Activated B cell treated with CpG ODN at 0.5 μM for 24 hours (primary cell): Measurements from ENCODE around the gene FASTK. TPM values are rescaled to one million over a fixed set of nuclear protein-coding genes. Genes with fewer than 3 reads are reported as not detected.
A peak's percentile ranks its signal among the peaks of the same experiment; 100 is the strongest.

ENCODE experiments used
- ATAC-seq: fragments of 200-7000 bp; cut with Tn5 transposase; one replicate; pipeline ENCODE4 v1.10.0; 2021; ENCODE audit warnings: low read depth, mild to moderate bottlenecking, moderate library complexity
- CTCF ChIA-PET: fragments of 350-600 bp; sonication (Branson Sonifier 250); formaldehyde crosslinking; loops from one replicate; lab custom pipeline; 2021; ENCODE audit warnings: antibody characterized with exemption; lab: Charles Lee
- POLR2A ChIA-PET: fragments of 350-600 bp; sonication (Branson Sonifier 250); formaldehyde crosslinking; loops from one replicate; lab custom pipeline; 2021; ENCODE audit warnings: antibody characterized with exemption; lab: Charles Lee
- DNase-seq: peaks from one replicate; pipeline ENCODE4 v3.0.0; 2022
- H3K27ac Mint-ChIP-seq: one replicate; pipeline ENCODE4 v1.8.0; 2020; ENCODE audit warnings: mixed read lengths
- H3K27me3 Mint-ChIP-seq: one replicate; pipeline ENCODE4 v1.8.0; 2021; ENCODE audit warnings: mixed read lengths
- H3K36me3 Mint-ChIP-seq: one replicate; pipeline ENCODE4 v1.8.0; 2021; ENCODE audit warnings: low read depth, mixed read lengths
- H3K4me1 Mint-ChIP-seq: one replicate; pipeline ENCODE4 v1.8.0; 2021; ENCODE audit warnings: mixed read lengths
- H3K4me3 Mint-ChIP-seq: one replicate; pipeline ENCODE4 v1.8.0; 2020; ENCODE audit warnings: mild to moderate bottlenecking, mixed read lengths
- H3K9me3 Mint-ChIP-seq: one replicate; pipeline ENCODE4 v1.8.0; 2020; ENCODE audit warnings: mixed read lengths
- CTCF ChIP-seq: fragments of 200-600 bp; IDR thresholded peaks from one replicate; pipeline ENCODE4 v1.8.0; 2022; ENCODE audit warnings: antibody characterized with exemption, mild to moderate bottlenecking
- intact Hi-C: fragments of 100-400 bp; cut with micrococcal nuclease; formaldehyde crosslinking; loops from one replicate; pipeline ENCODE4 v1.15.1; 2024
- total RNA-seq: library from RNA; stranded (reverse); gene quantifications from 2 replicates; pipeline ENCODE4 v1.2.3, GENCODE V29; 2022

The FASTK gene
- total RNA-seq, 1 donor from 2014 or later, result 103 TPM

GRCh38 chr7:151081170-151082101 lies 827 bp upstream of the FASTK start:
- no peak for TF ChIP-seq CTCF
- Mint-ChIP-seq H3K27ac (no peak overlapping the region), H3K4me3 (peak overlapping the region; percentile 91), H3K9me3 (no peaks in the 10 kb centered on the region), H3K27me3 (peaks cover 8% of the 10 kb centered on the region), H3K4me1 (peaks cover 52% of the 10 kb centered on the region), H3K36me3 (peaks cover 6% of the 10 kb centered on the region)
- ATAC-seq, result no peak
- intact Hi-C loops, result loop anchor here (2.0 to 10.0 kb wide), 8 partner anchors 63 to 1457 kb away; partner anchors contain the start of genes ABCF2, CHPF2, PRKAG2 and ZNF775
- CTCF ChIA-PET, result interaction anchor here (0.6 to 0.7 kb wide), 2 partner anchors 68 to 162 kb away, joined by 3 read pairs; no protein-coding TSS in a partner anchor
- POLR2A ChIA-PET, result interaction anchor here (1.0 to 1.2 kb wide), 5 partner anchors 18 to 146 kb away, joined by 3 to 14 read pairs (median 4); partner anchors contain the start of genes ABCB8, ABCF2 and SLC4A2
- no peak for DNase-seq

- H3K36me3 Mint-ChIP-seq, result peaks cover 18% of the 10 kb centered on the region
- no peak for TF ChIP-seq CTCF
- peak; percentile 1 for ATAC-seq
- peak overlapping the region; percentile 70 for H3K27ac Mint-ChIP-seq
- H3K4me3 Mint-ChIP-seq, result peak overlapping the region; percentile 87
- H3K4me1 Mint-ChIP-seq, result peaks cover 43% of the 10 kb centered on the region
- H3K9me3 Mint-ChIP-seq, result no peaks in the 10 kb centered on the region
- ChIA-PET POLR2A (interaction anchor here (1.0 to 1.2 kb wide), 5 partner anchors 17 to 147 kb away, joined by 3 to 14 read pairs (median 4); partner anchors contain the start of genes ABCB8, ABCF2 and SLC4A2), CTCF (no interaction called here)
- intact Hi-C loops, result loop anchor here (1.0 to 10.0 kb wide), 8 partner anchors 22 to 1455 kb away; partner anchors contain the start of genes ABCF2, PRKAG2 and ZNF862
- no peak for DNase-seq
- peaks cover 4% of the 10 kb centered on the region for H3K27me3 Mint-ChIP-seq
Observed at GRCh38 chr7:151080067-151080521, 515 bp downstream of the FASTK start.

- H3K27ac Mint-ChIP-seq, result no peak overlapping the region
- ChIA-PET CTCF (no interaction called here), POLR2A (interaction anchor here (0.5 kb wide), 1 partner anchor 18 kb away, joined by 3 read pairs; no protein-coding TSS in a partner anchor)
- TF ChIP-seq CTCF, result no peak
- H3K4me3 Mint-ChIP-seq, result peak overlapping the region; percentile 87
- H3K27me3 Mint-ChIP-seq, result no peaks in the 10 kb centered on the region
- H3K9me3 Mint-ChIP-seq, result no peaks in the 10 kb centered on the region
- ATAC-seq (no peak), DNase-seq (no peak)
- H3K36me3 Mint-ChIP-seq, result peaks cover 22% of the 10 kb centered on the region
- H3K4me1 Mint-ChIP-seq, result peaks cover 39% of the 10 kb centered on the region
- intact Hi-C loops, result no loop called here
Observed at GRCh38 chr7:151079199-151079910, 1.3 kb downstream of the FASTK start.

GRCh38 chr7:151078233-151079040 lies 2.2 kb downstream of the FASTK start:
- ATAC-seq (no peak), DNase-seq (no peak)
- ChIA-PET POLR2A (interaction anchor here (0.5 kb wide), 1 partner anchor 17 kb away, joined by 3 read pairs; no protein-coding TSS in a partner anchor), CTCF (no interaction called here)
- Mint-ChIP-seq H3K27me3 (no peaks in the 10 kb centered on the region), H3K9me3 (no peaks in the 10 kb centered on the region), H3K4me3 (peak overlapping the region; percentile 87), H3K27ac (peak overlapping the region; percentile 50), H3K36me3 (peaks cover 30% of the 10 kb centered on the region), H3K4me1 (peaks cover 34% of the 10 kb centered on the region)
- no peak for TF ChIP-seq CTCF
- intact Hi-C loops, result no loop called here
